Mesendoderm (in vitro differentiated cells): ENCODE results near the gene LDLRAD4.

Source experiments
- DNase-seq: peaks from one replicate; pipeline ENCODE4 v3.0.0; 2013
- H2AK5ac ChIP-seq: 2 replicates; pipeline ENCODE4 v1.6.1; 2013; ENCODE audit warnings: low read length, inconsistent platforms
- H2BK120ac ChIP-seq: 2 replicates; pipeline ENCODE4 v1.6.1; 2013; ENCODE audit warnings: low read depth, mild to moderate bottlenecking, low read length, moderate library complexity, mixed read lengths
- H2BK15ac ChIP-seq: replicated peaks from 2 replicates; pipeline ENCODE4 v1.6.1; 2013; ENCODE audit warnings: low read depth, mild to moderate bottlenecking, moderate library complexity
- H2BK5ac ChIP-seq: 2 replicates; pipeline ENCODE4 v1.6.1; 2013; ENCODE audit warnings: low read length, inconsistent platforms
- H3K18ac ChIP-seq: 2 replicates; pipeline ENCODE4 v1.6.1; 2013; ENCODE audit warnings: mild to moderate bottlenecking, low read length, mixed read lengths
- H3K23ac ChIP-seq: one replicate; pipeline ENCODE4 v1.6.1; 2013; ENCODE audit warnings: low read length
- H3K27ac ChIP-seq: 2 replicates; pipeline ENCODE4 v1.5.1; 2013; ENCODE audit warnings: low read depth, mild to moderate bottlenecking, inconsistent platforms, low read length, moderate library complexity
- H3K27me3 ChIP-seq: 2 replicates; pipeline ENCODE4 v1.6.1; 2013; ENCODE audit warnings: low read length, control low read depth, mild to moderate bottlenecking, inconsistent platforms; ENCODE audit not compliant: insufficient read depth, poor library complexity
- H3K36me3 ChIP-seq: 2 replicates; pipeline ENCODE4 v1.6.1; 2013; ENCODE audit warnings: low read length, inconsistent platforms; ENCODE audit not compliant: control insufficient read depth, insufficient read depth
- H3K4ac ChIP-seq: one replicate; pipeline ENCODE4 v1.6.1; 2013; ENCODE audit warnings: low read depth, mild to moderate bottlenecking, low read length, moderate library complexity
- H3K4me1 ChIP-seq: 2 replicates; pipeline ENCODE4 v1.6.1; 2013; ENCODE audit warnings: low read depth, low read length, inconsistent platforms; ENCODE audit not compliant: control insufficient read depth
- H3K4me2 ChIP-seq: 2 replicates; pipeline ENCODE4 v1.6.1; 2013; ENCODE audit warnings: low read length
- H3K4me3 ChIP-seq: 2 replicates; pipeline ENCODE4 v1.5.1; 2013; ENCODE audit warnings: mild to moderate bottlenecking, low read length
- H3K56ac ChIP-seq: one replicate; pipeline ENCODE4 v1.6.1; 2013; ENCODE audit warnings: low read length
- H3K79me1 ChIP-seq: 2 replicates; pipeline ENCODE4 v1.6.1; 2013; ENCODE audit warnings: low read length, inconsistent platforms
- H3K79me2 ChIP-seq: 2 replicates; pipeline ENCODE4 v1.6.1; 2013; ENCODE audit warnings: mild to moderate bottlenecking, low read length; ENCODE audit not compliant: control insufficient read depth, insufficient read depth
- H3K9ac ChIP-seq: 2 replicates; pipeline ENCODE4 v1.6.1; 2013; ENCODE audit warnings: low read length, inconsistent platforms
- H4K5ac ChIP-seq: one replicate; pipeline ENCODE4 v1.6.1; 2013; ENCODE audit warnings: low read length
- H4K8ac ChIP-seq: one replicate; pipeline ENCODE4 v1.6.1; 2013; ENCODE audit warnings: low read depth, mild to moderate bottlenecking, control low read depth, low read length, moderate library complexity
- WGBS: extraction: QIAGEN DNeasy Blood & Tissue Kit; methylation state at CpG from one replicate; pipeline ENCODE4 v1.1.7; 2013; ENCODE audit warnings: low lambda C conversion rate, missing lambda C conversion rate; ENCODE audit not compliant: insufficient coverage; ENCODE audit errors: extremely low coverage; 5-methylcytosine and 5-hydroxymethylcytosine counted together

Gene LDLRAD4

DNA sequence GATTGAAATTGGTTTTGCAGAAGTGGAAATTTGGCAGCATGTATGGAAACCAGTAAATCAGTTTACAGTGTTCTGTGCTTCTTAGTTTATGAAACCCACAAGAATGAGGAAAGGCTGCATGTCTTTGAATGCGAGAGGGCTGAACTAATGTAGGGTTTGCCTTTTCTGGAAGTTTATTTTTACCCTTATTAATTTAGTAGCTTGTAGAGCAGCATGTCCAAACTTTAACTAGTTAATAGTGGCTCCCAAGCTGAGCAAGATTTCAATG, 50.4 kb downstream of the LDLRAD4 start:
- Histone ChIP-seq H3K23ac (no peak overlapping the region), H2BK5ac (no peak overlapping the region), H3K4ac (no peak overlapping the region), H3K9ac (no peak overlapping the region), H4K5ac (no peak overlapping the region), H2BK120ac (no peak overlapping the region), H3K18ac (no peak overlapping the region), H3K4me1 (no peaks in the 10 kb centered on the region), H3K4me2 (no peak overlapping the region), H2BK15ac (no peak overlapping the region), H3K4me3 (no peak overlapping the region), H3K36me3 (no peaks in the 10 kb centered on the region), H4K8ac (no peak overlapping the region), H3K79me1 (no peaks in the 10 kb centered on the region), H3K56ac (no peak overlapping the region), H3K27ac (no peak overlapping the region), H3K27me3 (no peaks in the 10 kb centered on the region), H2AK5ac (no peak overlapping the region), H3K79me2 (no peaks in the 10 kb centered on the region)
- WGBS, result no CpG with 5 or more reads among the region's 1 CpG
- DNase-seq, result no peak

DNA sequence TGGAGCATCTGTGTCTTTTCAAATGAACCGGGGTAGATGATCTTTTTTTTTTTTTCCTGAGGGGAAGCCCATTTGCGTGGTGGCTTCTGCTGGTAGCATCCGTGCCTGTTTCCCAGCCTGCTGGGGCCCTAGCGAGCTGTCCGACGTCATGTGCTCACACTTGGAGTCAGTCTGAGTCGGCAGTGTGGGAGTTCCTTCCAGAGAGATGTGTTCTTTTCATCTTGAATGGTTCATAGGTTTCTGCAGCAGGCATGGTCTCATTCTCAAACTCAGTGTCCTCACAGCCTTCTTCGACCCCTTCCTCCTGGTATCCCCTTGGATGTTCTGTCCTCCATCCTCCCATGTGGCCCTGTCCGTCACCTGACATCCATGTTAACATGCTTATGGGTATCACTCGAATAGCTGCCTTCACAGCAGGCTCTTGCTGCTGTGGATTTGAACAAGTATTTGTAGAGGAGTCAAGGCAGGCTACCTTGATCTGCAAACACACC, 51.0 kb downstream of the LDLRAD4 start:
- Histone ChIP-seq H3K27me3 (no peaks in the 10 kb centered on the region), H3K36me3 (no peaks in the 10 kb centered on the region), H3K9ac (no peak overlapping the region), H3K79me2 (no peaks in the 10 kb centered on the region), H3K18ac (no peak overlapping the region), H2BK120ac (no peak overlapping the region), H4K8ac (no peak overlapping the region), H3K23ac (no peak overlapping the region), H3K4ac (no peak overlapping the region), H2AK5ac (no peak overlapping the region), H4K5ac (no peak overlapping the region), H3K4me2 (no peak overlapping the region), H3K79me1 (no peaks in the 10 kb centered on the region), H3K4me1 (no peaks in the 10 kb centered on the region), H3K56ac (no peak overlapping the region), H2BK5ac (no peak overlapping the region), H3K27ac (no peak overlapping the region), H3K4me3 (no peak overlapping the region), H2BK15ac (no peak overlapping the region)
- no peak for DNase-seq
- no CpG with 5 or more reads among the region's 10 CpGs for WGBS

DNA sequence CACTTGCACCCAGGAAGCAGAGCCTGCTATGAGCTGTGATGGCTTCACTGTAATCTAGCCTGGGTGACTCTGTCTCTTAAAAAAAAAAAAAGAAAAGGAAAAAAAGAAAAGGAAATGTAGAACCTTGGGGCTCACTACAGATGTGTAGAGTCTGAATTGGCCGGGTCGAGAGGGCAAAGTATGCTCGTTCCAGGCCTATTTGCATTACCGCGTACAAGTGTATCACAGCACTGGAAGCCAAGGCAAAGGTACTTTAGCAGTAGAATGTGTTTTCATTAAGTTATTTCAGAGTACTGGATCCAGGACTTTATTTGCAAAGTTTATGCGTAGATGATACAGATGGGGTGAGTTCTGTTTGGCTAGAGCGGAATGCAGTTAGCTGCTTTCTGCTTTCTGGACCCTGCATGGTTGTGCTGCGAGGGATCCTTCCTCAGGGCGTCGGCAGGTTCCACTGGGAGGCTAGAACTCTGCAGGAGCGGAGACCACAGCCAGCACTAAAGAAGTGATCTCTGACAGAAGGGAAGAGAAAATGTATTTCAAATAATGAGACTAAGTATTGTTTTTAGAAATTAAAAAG, 51.8 kb downstream of the LDLRAD4 start:
- no peak overlapping the region for H3K27ac ChIP-seq
- no peak overlapping the region for H2BK15ac ChIP-seq
- H4K8ac ChIP-seq, result no peak overlapping the region
- WGBS, result no CpG with 5 or more reads among the region's 11 CpGs
- H3K4ac ChIP-seq, result no peak overlapping the region
- H3K4me2 ChIP-seq, result no peak overlapping the region
- H3K9ac ChIP-seq, result no peak overlapping the region
- peak overlapping the region; percentile 45 for H3K23ac ChIP-seq
- no peak for DNase-seq
- no peak overlapping the region for H2BK120ac ChIP-seq
- H2BK5ac ChIP-seq, result no peak overlapping the region
- no peak overlapping the region for H3K18ac ChIP-seq
- H3K79me2 ChIP-seq, result no peaks in the 10 kb centered on the region
- H3K4me3 ChIP-seq, result no peak overlapping the region
- no peak overlapping the region for H4K5ac ChIP-seq
- H3K27me3 ChIP-seq, result no peaks in the 10 kb centered on the region
- H3K36me3 ChIP-seq, result no peaks in the 10 kb centered on the region
- H3K4me1 ChIP-seq, result no peaks in the 10 kb centered on the region
- no peak overlapping the region for H2AK5ac ChIP-seq
- no peak overlapping the region for H3K56ac ChIP-seq
- H3K79me1 ChIP-seq, result no peaks in the 10 kb centered on the region

DNA sequence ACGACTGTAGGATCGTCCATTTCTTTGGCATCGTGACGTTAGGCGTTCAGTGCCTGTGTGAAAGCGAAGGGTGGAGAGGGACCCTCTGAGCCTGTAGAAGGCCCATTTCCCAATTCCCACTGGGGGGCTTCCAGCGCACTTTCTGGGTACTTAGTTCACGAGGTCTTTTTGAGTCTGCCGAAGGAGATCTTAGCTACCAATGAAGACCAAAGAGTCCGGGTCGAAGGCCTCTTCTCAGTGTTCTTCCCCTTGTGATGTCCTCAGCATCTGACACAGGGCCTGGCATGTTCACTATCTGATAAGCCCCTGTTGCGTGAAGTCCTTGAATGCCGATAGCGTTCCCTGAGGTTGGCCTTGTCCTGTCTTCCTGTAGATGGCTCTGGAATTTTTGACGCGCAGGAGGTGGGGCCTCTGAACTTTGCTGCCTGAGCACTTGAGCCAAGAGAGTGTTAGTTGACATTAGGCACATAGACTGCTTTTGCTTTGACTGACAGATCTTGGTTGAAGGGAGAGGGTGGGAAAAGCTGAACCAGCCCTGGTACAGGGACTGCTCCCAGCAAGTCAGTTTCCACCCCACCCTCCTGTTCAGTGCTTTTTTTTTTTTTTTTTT, 52.8 kb downstream of the LDLRAD4 start:
- Histone ChIP-seq H2BK120ac (no peak overlapping the region), H2BK5ac (no peak overlapping the region), H3K56ac (no peak overlapping the region), H4K8ac (no peak overlapping the region), H3K4ac (no peak overlapping the region), H3K27me3 (no peaks in the 10 kb centered on the region), H3K27ac (no peak overlapping the region), H3K4me3 (no peak overlapping the region), H3K36me3 (no peaks in the 10 kb centered on the region), H3K4me1 (no peaks in the 10 kb centered on the region), H3K79me1 (no peaks in the 10 kb centered on the region), H3K23ac (no peak overlapping the region), H3K4me2 (no peak overlapping the region), H3K79me2 (no peaks in the 10 kb centered on the region), H4K5ac (no peak overlapping the region), H2BK15ac (no peak overlapping the region), H3K18ac (no peak overlapping the region), H3K9ac (no peak overlapping the region), H2AK5ac (no peak overlapping the region)
- WGBS, result no CpG with 5 or more reads among the region's 16 CpGs
- DNase-seq, result peak; percentile 61

DNA sequence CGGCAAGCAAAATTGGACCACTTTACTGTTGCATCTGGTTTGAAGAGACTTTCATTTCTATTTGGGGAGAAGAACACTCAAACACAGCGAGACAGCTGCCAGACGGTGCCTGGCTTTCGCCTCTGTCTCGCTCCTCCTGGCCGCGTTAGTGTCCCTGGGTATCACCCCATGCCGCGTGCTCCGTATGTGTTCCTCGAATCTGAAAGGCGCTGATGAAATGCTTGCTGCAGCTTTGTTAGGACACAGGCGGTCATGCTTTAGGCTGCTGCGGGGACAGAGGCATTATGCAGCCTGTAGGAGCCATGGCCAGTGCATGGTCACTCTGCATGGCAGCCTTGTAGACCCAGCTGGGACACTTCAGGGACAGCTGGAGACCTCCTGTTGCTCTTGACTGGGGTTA, 53.9 kb downstream of the LDLRAD4 start:
- no peak overlapping the region for H3K4me3 ChIP-seq
- H3K79me2 ChIP-seq, result no peaks in the 10 kb centered on the region
- H2BK5ac ChIP-seq, result no peak overlapping the region
- H3K56ac ChIP-seq, result no peak overlapping the region
- peaks cover 2% of the 10 kb centered on the region for H3K4me1 ChIP-seq
- H3K27ac ChIP-seq, result no peak overlapping the region
- H3K79me1 ChIP-seq, result no peaks in the 10 kb centered on the region
- no CpG with 5 or more reads among the region's 14 CpGs for WGBS
- no peak overlapping the region for H2BK15ac ChIP-seq
- no peak overlapping the region for H4K8ac ChIP-seq
- no peak overlapping the region for H3K23ac ChIP-seq
- H3K9ac ChIP-seq, result no peak overlapping the region
- no peaks in the 10 kb centered on the region for H3K36me3 ChIP-seq
- no peak overlapping the region for H3K4ac ChIP-seq
- H2BK120ac ChIP-seq, result no peak overlapping the region
- DNase-seq, result no peak
- no peak overlapping the region for H2AK5ac ChIP-seq
- no peak overlapping the region for H3K4me2 ChIP-seq
- no peak overlapping the region for H4K5ac ChIP-seq
- no peaks in the 10 kb centered on the region for H3K27me3 ChIP-seq
- H3K18ac ChIP-seq, result no peak overlapping the region

DNA sequence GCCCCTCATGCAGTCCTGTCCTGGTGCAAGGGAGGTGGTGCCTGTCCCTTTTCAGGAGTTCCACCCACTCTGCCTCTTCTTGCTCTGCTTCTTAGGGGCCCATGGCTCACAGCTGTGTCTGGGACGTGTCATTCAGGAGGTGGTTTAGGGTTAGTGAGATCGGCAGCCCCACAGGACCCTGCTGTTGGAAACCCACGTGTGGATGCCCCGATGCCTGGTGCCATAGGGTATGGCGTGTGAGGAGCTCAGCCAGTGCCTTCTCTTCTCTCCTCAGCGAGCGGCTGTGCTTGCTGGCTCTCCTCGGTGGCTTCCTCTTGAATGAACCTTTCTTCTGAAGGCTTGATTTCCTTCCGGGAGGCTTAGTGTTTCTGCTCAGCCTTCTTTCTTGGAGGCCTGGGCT, 55.2 kb downstream of the LDLRAD4 start:
- Histone ChIP-seq H3K36me3 (no peaks in the 10 kb centered on the region), H3K18ac (no peak overlapping the region), H2AK5ac (no peak overlapping the region), H2BK5ac (no peak overlapping the region), H3K9ac (no peak overlapping the region), H2BK120ac (no peak overlapping the region), H2BK15ac (no peak overlapping the region), H3K27ac (no peak overlapping the region), H3K4me3 (no peak overlapping the region), H3K23ac (no peak overlapping the region), H4K8ac (no peak overlapping the region), H4K5ac (no peak overlapping the region), H3K4me2 (no peak overlapping the region), H3K79me1 (no peaks in the 10 kb centered on the region), H3K79me2 (no peaks in the 10 kb centered on the region), H3K4me1 (peaks cover 2% of the 10 kb centered on the region), H3K27me3 (no peaks in the 10 kb centered on the region), H3K56ac (no peak overlapping the region), H3K4ac (no peak overlapping the region)
- WGBS, result no CpG with 5 or more reads among the region's 9 CpGs
- no peak for DNase-seq
